IMR-90 (cell line): ENCODE data around the gene PRKAR1B. TPM values are rescaled to one million over a fixed set of nuclear protein-coding genes. Genes with fewer than 3 reads are reported as not detected.

Experiments used
- ATAC-seq: fragments of 200-7000 bp; cut with Tn5 transposase; 2 replicates; pipeline ENCODE4 v1.9.1; 2020; ENCODE audit warnings: low read depth, mild to moderate bottlenecking, moderate library complexity
- BruUV-seq: library from RNA; stranded (reverse); fragments of 400-500 nt; replicated peaks from 2 replicates; lab custom pipeline; 2021; lab: Mats Ljungman, UMichigan
- CTCF ChIA-PET: fragments of 300-600 bp; formaldehyde crosslinking; extraction: SDS; loops from one replicate; lab custom pipeline; 2021; ENCODE audit warnings: antibody characterized with exemption; lab: Yijun Ruan, JAX
- POLR2A ChIA-PET: fragments of 300-600 bp; sonication (Branson Sonifier 250); formaldehyde crosslinking; loops from one replicate; lab custom pipeline; 2022; ENCODE audit warnings: antibody characterized with exemption; ENCODE audit not compliant: unreplicated experiment; lab: Charles Lee
- DNase-seq: peaks from one replicate; pipeline ENCODE4 v3.0.0; 2013
- H2AFZ ChIP-seq: replicated peaks from 2 replicates; pipeline ENCODE3; 2013; ENCODE audit warnings: low read length, mild to moderate bottlenecking; ENCODE audit not compliant: poor library complexity
- H2AK5ac ChIP-seq: 2 replicates; pipeline ENCODE4 v1.6.1; 2013; ENCODE audit warnings: low read depth, low read length, inconsistent platforms
- H2AK9ac ChIP-seq: replicated peaks from 2 replicates; pipeline ENCODE3; 2013; ENCODE audit warnings: mild to moderate bottlenecking, low read depth, low read length, moderate library complexity; ENCODE audit not compliant: poor library complexity
- H2BK120ac ChIP-seq: 2 replicates; pipeline ENCODE4 v1.6.1; 2013; ENCODE audit warnings: low read depth, low read length, inconsistent platforms
- H2BK15ac ChIP-seq: 3 replicates; pipeline ENCODE4 v1.6.1; 2013; ENCODE audit warnings: low read depth, low read length, inconsistent platforms
- H2BK20ac ChIP-seq: 2 replicates; pipeline ENCODE4 v1.6.1; 2013; ENCODE audit warnings: low read depth, mild to moderate bottlenecking, inconsistent platforms, low read length, moderate library complexity
- H2BK5ac ChIP-seq: 2 replicates; pipeline ENCODE4 v1.6.1; 2013; ENCODE audit warnings: mild to moderate bottlenecking, low read depth, low read length, inconsistent platforms; ENCODE audit not compliant: poor library complexity, severe bottlenecking
- H3K14ac ChIP-seq: replicated peaks from 2 replicates; pipeline ENCODE4 v1.6.1; 2013; ENCODE audit warnings: low read depth, low read length, inconsistent platforms
- H3K18ac ChIP-seq: 2 replicates; pipeline ENCODE4 v1.6.1; 2013; ENCODE audit warnings: low read depth, low read length, control low read depth
- H3K23ac ChIP-seq: 2 replicates; pipeline ENCODE4 v1.6.1; 2013; ENCODE audit warnings: low read depth, low read length, inconsistent platforms
- H3K27ac ChIP-seq: 2 replicates; pipeline ENCODE4 v1.5.1; 2013; ENCODE audit warnings: mild to moderate bottlenecking, control low read depth, low read length; ENCODE audit not compliant: insufficient read depth
- H3K27me3 ChIP-seq: 2 replicates; pipeline ENCODE4 v1.6.1; 2013; ENCODE audit warnings: low read length; ENCODE audit not compliant: control insufficient read depth, insufficient read depth
- H3K36me3 ChIP-seq: 2 replicates; pipeline ENCODE4 v1.6.1; 2013; ENCODE audit warnings: low read length, mixed read lengths; ENCODE audit not compliant: control insufficient read depth, insufficient read depth
- H3K4ac ChIP-seq: 2 replicates; pipeline ENCODE4 v1.6.1; 2013; ENCODE audit warnings: low read depth, low read length, inconsistent platforms
- H3K4me1 ChIP-seq: 2 replicates; pipeline ENCODE4 v1.6.1; 2013; ENCODE audit warnings: low read length, mixed read lengths; ENCODE audit not compliant: control insufficient read depth, insufficient read depth
- H3K4me2 ChIP-seq: 2 replicates; pipeline ENCODE4 v1.6.1; 2013; ENCODE audit warnings: low read depth, mild to moderate bottlenecking, control low read depth, low read length, moderate library complexity
- H3K4me3 ChIP-seq: 2 replicates; pipeline ENCODE4 v1.5.1; 2013; ENCODE audit warnings: low read depth, mild to moderate bottlenecking, control low read depth, low read length, moderate library complexity; ENCODE audit not compliant: insufficient read depth
- H3K56ac ChIP-seq: 2 replicates; pipeline ENCODE4 v1.6.1; 2013; ENCODE audit warnings: low read length, inconsistent platforms; ENCODE audit not compliant: insufficient read depth; ENCODE audit errors: extremely low read depth
- H3K79me1 ChIP-seq, 2 experiments: 2 replicates each; pipeline ENCODE4 v1.6.1; 2013; ENCODE audit warnings: low read length in 2 of 2, inconsistent platforms in 1 of 2, low read depth in 1 of 2
- H3K9ac ChIP-seq: 2 replicates; pipeline ENCODE4 v1.6.1; 2013; ENCODE audit warnings: low read depth, low read length, control low read depth
- H3K9me1 ChIP-seq: 2 replicates; pipeline ENCODE4 v1.6.1; 2013; ENCODE audit warnings: low read length, inconsistent platforms; ENCODE audit not compliant: insufficient read depth
- H3K9me3 ChIP-seq: 2 replicates; pipeline ENCODE4 v1.6.1; 2013; ENCODE audit warnings: low read length; ENCODE audit not compliant: control insufficient read depth, insufficient read depth
- H4K20me1 ChIP-seq: 2 replicates; pipeline ENCODE4 v1.6.1; 2013; ENCODE audit warnings: low read length, inconsistent platforms; ENCODE audit not compliant: insufficient read depth
- H4K5ac ChIP-seq: 2 replicates; pipeline ENCODE4 v1.6.1; 2013; ENCODE audit warnings: mild to moderate bottlenecking, low read depth, low read length, control low read depth
- H4K8ac ChIP-seq, 2 experiments: 2 replicates each; pipeline ENCODE4 v1.6.1; 2013; ENCODE audit warnings: low read depth in 2 of 2, low read length in 2 of 2, control low read depth in 1 of 2, inconsistent platforms in 1 of 2
- H4K91ac ChIP-seq: 2 replicates; pipeline ENCODE4 v1.6.1; 2013; ENCODE audit warnings: low read depth, low read length, inconsistent platforms; ENCODE audit not compliant: insufficient read depth
- NFE2L2 ChIP-seq: fragments of 150-350 bp; IDR thresholded peaks from 2 replicates; pipeline ENCODE4 v1.6.1; 2016; ENCODE audit warnings: low read depth, mild to moderate bottlenecking, low read length
- WGBS, 2 experiments: methylation state at CpG; one replicate each; pipeline versions ENCODE4 v1.1.5 to v1.1.7; 2013; ENCODE audit warnings: missing lambda C conversion rate in 2 of 2; ENCODE audit not compliant: insufficient read length in 1 of 2; ENCODE audit errors: extremely low coverage in 2 of 2; 5-methylcytosine and 5-hydroxymethylcytosine counted together
- dilution Hi-C: fragments of 300-500 bp; cut with HindIII; formaldehyde crosslinking; loops from one replicate; pipeline ENCODE4 v1.14.3; 2018; ENCODE audit warnings: low sequenced_read_pairs; ENCODE audit not compliant: unreplicated experiment
- in situ Hi-C: fragments of 300-500 bp; cut with MboI; formaldehyde crosslinking; loops from 3 replicates; pipeline ENCODE4 v1.14.3; 2019; ENCODE audit warnings: low sequenced_read_pairs, inconsistent platforms, mixed read lengths
- intact Hi-C: fragments of 100-400 bp; cut with micrococcal nuclease; formaldehyde crosslinking; loops from 2 replicates; pipeline ENCODE4 v1.10.0; 2022
- polyA plus RNA-seq, 3 experiments: library from polyadenylated mRNA; depleted of rRNA; stranded (reverse); fragments of >200 nt; gene quantifications; 2 replicates each; pipeline ENCODE4 v1.2.3, GENCODE V29; 2012; ENCODE audit warnings: low replicate concordance in 1 of 3
- total RNA-seq: library from RNA; depleted of rRNA; stranded (reverse); fragments of >200 nt; gene quantifications from 2 replicates; pipeline ENCODE4 v1.2.3, GENCODE V29; 2012; rRNA removed
- TF ChIP-seq, protein P1 (sequence below): fragments of 150-350 bp; IDR thresholded peaks from 2 replicates; pipeline ENCODE4 v1.6.1; 2016; ENCODE audit warnings: low read depth, mild to moderate bottlenecking, low read length, moderate library complexity, borderline replicate concordance

Gene PRKAR1B
- total and polyA plus RNA-seq, 2 of the 4 experiments (the other 2 are of a cell fraction), result 15.2 to 20.2 TPM

DNA sequence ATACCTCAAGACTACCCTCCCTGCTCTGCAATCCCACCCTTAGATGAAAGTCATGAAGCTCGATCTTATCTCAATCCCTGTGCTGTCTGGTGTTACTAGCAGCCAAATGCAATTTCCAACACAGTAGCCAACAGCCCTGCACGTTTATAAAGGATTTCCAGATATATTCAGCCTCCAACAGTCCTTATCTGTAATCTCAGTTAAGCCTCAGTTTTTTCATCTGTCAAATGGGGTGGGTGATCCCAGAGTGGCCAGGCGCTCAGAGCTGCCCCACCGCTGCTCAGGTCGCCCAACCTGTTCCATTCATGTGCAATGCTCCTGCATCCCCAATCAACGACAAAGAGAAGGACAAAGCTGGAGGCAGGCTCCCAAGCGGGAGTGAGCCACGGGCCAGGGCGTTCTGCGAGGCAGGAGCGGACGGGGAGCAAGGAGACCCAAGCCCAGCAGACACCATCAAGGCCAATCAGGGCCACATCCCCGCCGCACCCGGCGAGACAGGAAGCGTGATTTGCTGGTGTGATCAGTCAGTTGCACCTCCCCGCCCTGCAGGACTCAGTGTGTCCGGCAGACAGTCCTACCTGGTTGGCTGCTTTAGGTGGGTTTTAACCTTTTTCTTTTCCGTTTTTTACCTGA, 227.1 kb downstream of the PRKAR1B start:
- ChIA-PET POLR2A (no interaction called here), CTCF (no interaction called here)
- no peak for TF ChIP-seq NFE2L2
- TF ChIP-seq, protein P1, sequence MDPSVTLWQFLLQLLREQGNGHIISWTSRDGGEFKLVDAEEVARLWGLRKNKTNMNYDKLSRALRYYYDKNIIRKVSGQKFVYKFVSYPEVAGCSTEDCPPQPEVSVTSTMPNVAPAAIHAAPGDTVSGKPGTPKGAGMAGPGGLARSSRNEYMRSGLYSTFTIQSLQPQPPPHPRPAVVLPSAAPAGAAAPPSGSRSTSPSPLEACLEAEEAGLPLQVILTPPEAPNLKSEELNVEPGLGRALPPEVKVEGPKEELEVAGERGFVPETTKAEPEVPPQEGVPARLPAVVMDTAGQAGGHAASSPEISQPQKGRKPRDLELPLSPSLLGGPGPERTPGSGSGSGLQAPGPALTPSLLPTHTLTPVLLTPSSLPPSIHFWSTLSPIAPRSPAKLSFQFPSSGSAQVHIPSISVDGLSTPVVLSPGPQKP, result no peak
- Histone ChIP-seq H2BK20ac (no peak overlapping the region), H2BK5ac (no peak overlapping the region), H4K5ac (no peak overlapping the region), H2AFZ (no peak overlapping the region), H4K91ac (no peak overlapping the region), H3K56ac (no peak overlapping the region), H2AK5ac (no peak overlapping the region), H3K4ac (no peak overlapping the region), H2BK15ac (no peak overlapping the region), H3K9ac (no peak overlapping the region), H2AK9ac (no peak overlapping the region), H3K18ac (no peak overlapping the region), H3K4me3 (no peak overlapping the region), H3K27me3 (no peaks in the 10 kb centered on the region), H3K36me3 (peaks cover 7% of the 10 kb centered on the region), H2BK120ac (no peak overlapping the region), H3K14ac (no peak overlapping the region), H4K8ac (no peak overlapping the region), H3K4me1 (no peaks in the 10 kb centered on the region), H3K27ac (no peak overlapping the region), H4K20me1 (no peaks in the 10 kb centered on the region; the same call in 1 of the 2 replicates), H3K23ac (no peak overlapping the region), H3K9me1 (no peaks in the 10 kb centered on the region), H3K79me1 (no peaks in the 10 kb centered on the region), H3K9me3 (no peaks in the 10 kb centered on the region; the same call in 1 of the 2 replicates), H3K4me2 (no peak overlapping the region)
- in situ Hi-C loops (no loop called here), intact Hi-C loops (no loop called here), dilution Hi-C loops (no loop called here)
- BruUV-seq, result no TSS peak
- DNase-seq (no peak), ATAC-seq (no peak)
- WGBS, 2 experiments, result 96% methylated on average over 16 of the region's 20 CpGs; no CpG with 5 or more reads in 1 of the 2 experiments

Other genes with a start within 250 kb of the PRKAR1B start
- 3.8 and 4.7 TPM in 2 replicates for gene PDGFA, start 207.4 kb downstream of the PRKAR1B start, total RNA-seq
- gene PDGFA, start 207.4 kb downstream of the PRKAR1B start, polyA plus RNA-seq (2012; rRNA removed), result 3.3 and 4.7 TPM in 2 replicates
- gene DNAAF5, start 582 bp downstream of the PRKAR1B start, total RNA-seq, result 12.4 and 13.9 TPM in 2 replicates
- gene DNAAF5, start 582 bp downstream of the PRKAR1B start, polyA plus RNA-seq (2012; rRNA removed), result 32.6 and 36.1 TPM in 2 replicates
- gene SUN1, start 105.2 kb upstream of the PRKAR1B start, total RNA-seq, result 113 and 129 TPM in 2 replicates
- 155 and 239 TPM in 2 replicates for gene SUN1, start 105.2 kb upstream of the PRKAR1B start, polyA plus RNA-seq (2012; rRNA removed)
- 10.6 and 11.3 TPM in 2 replicates for gene GET4, start 149.3 kb upstream of the PRKAR1B start, total RNA-seq
- gene GET4, start 149.3 kb upstream of the PRKAR1B start, polyA plus RNA-seq (2012; rRNA removed), result 30.9 and 37.2 TPM in 2 replicates
- gene ADAP1, start 227.4 kb upstream of the PRKAR1B start, total RNA-seq, result 1.4 and 2.2 TPM in 2 replicates
- gene ADAP1, start 227.4 kb upstream of the PRKAR1B start, polyA plus RNA-seq (2012; rRNA removed), result 1.9 and 2.0 TPM in 2 replicates
- 3.9 and 6.4 TPM in 2 replicates for gene COX19, start 248.3 kb upstream of the PRKAR1B start, total RNA-seq
- 7.3 and 7.8 TPM in 2 replicates for gene COX19, start 248.3 kb upstream of the PRKAR1B start, polyA plus RNA-seq (2012; rRNA removed)